Stomach (tissue), 9 donors: Measurements from ENCODE around the gene IL36A. TPM values are rescaled to one million over a fixed set of nuclear protein-coding genes. Genes with fewer than 3 reads are reported as not detected.

ENCODE experiments used
- DNase-seq, 2 donors: peaks; one replicate each; pipeline versions ENCODE4 v3.0.0 to v3.0.0-alpha.2; 2013 to 2019
- H3K27ac ChIP-seq, 5 donors: fragments of 200-600 bp in 4 of 5; sonication (generic) in 4 of 5; one replicate each; pipeline ENCODE4 v1.5.1; 2013 to 2019; ENCODE audit warnings: mild to moderate bottlenecking in 1 of 5, moderate library complexity in 1 of 5
- H3K27me3 ChIP-seq, 3 donors: fragments of 200-600 bp; sonication (generic); one replicate each; pipeline ENCODE4 v1.5.1; 2017 to 2019; ENCODE audit warnings: mixed run types in 1 of 3
- H3K36me3 ChIP-seq, 4 donors: fragments of 200-600 bp; sonication (generic); 1 replicate in 3 of 4; 2 replicates in 1 of 4; pipeline ENCODE4 v1.5.1; 2016 to 2019
- H3K4me1 ChIP-seq, 4 donors: fragments of 200-600 bp; sonication (generic); one replicate each; pipeline ENCODE4 v1.5.1; 2016 to 2019
- H3K4me3 ChIP-seq, 4 donors: fragments of 200-600 bp; sonication (generic) in 3 of 4; one replicate each; pipeline ENCODE4 v1.5.1; 2016 to 2019; ENCODE audit warnings: mild to moderate bottlenecking in 1 of 4
- H3K9me3 ChIP-seq, 4 donors: fragments of 200-600 bp; sonication (generic); one replicate each; pipeline ENCODE4 v1.5.1; 2016 to 2019
- EP300 ChIP-seq: sonication (generic); formaldehyde crosslinking; IDR thresholded peaks from one replicate; pipeline ENCODE4 v1.6.1; 2017; ENCODE audit warnings: antibody characterized with exemption
- POLR2A ChIP-seq, 4 donors: fragments of 450-650 bp; IDR thresholded peaks; one replicate each; pipeline ENCODE4 v1.6.1; 2016; ENCODE audit warnings: antibody characterized with exemption in 4 of 4, control low read depth in 2 of 4, mild to moderate bottlenecking in 1 of 4, moderate library complexity in 1 of 4
- POLR2AphosphoS5 ChIP-seq, 3 donors: sonication (generic); formaldehyde crosslinking; IDR thresholded peaks; one replicate each; pipeline ENCODE4 v1.6.1; 2016; ENCODE audit warnings: antibody characterized with exemption in 3 of 3
- WGBS, 5 donors: extraction: QIAGEN DNeasy Blood & Tissue Kit in 3 of 5; methylation state at CpG; one replicate each; pipeline versions ENCODE4 v1.1.5 to v1.1.7; 2013 to 2018; 5-methylcytosine and 5-hydroxymethylcytosine counted together
- intact Hi-C: fragments of 100-400 bp; cut with DNase I; formaldehyde crosslinking; loops from one replicate; pipeline ENCODE4 v1.15.1; 2023; ENCODE audit warnings: low total_unique reads
- polyA plus RNA-seq, 3 donors: library from polyadenylated mRNA; stranded (reverse); fragments of 200-250 nt; gene quantifications; one replicate each; pipeline ENCODE4 v1.2.3, GENCODE V29; 2013
- small RNA-seq, 4 donors: library from RNA; depleted of rRNA; stranded (forward); fragments of <200 nt; gene quantifications; one replicate each; pipeline ENCODE3, GENCODE V24; 2016
- total RNA-seq, 5 donors: library from RNA; depleted of rRNA; stranded (reverse); fragments of >200 nt; gene quantifications; one replicate each; pipeline versions ENCODE4 v1.1.0 to v1.2.3, GENCODE V29; 2014 to 2016
- TF ChIP-seq, protein P1 (sequence below), 7 experiments: fragments of 450-650 bp in 4 of 7; fragments of 200-600 bp in 3 of 7; sonication (generic) in 3 of 7; IDR thresholded peaks; one replicate each; pipeline ENCODE4 v1.5.1; 2016 to 2019; ENCODE audit warnings: antibody characterized with exemption in 7 of 7, control low read depth in 2 of 7, mild to moderate bottlenecking in 1 of 7
- donor health status: healthy with polysubstance abuse.
- donor health status: Bipolar disorder and iron deficiency.
- donor health status: healthy.

IL36A gene
- total and polyA plus RNA-seq, 8 donors = 9.7 TPM; not detected in 7

DNA sequence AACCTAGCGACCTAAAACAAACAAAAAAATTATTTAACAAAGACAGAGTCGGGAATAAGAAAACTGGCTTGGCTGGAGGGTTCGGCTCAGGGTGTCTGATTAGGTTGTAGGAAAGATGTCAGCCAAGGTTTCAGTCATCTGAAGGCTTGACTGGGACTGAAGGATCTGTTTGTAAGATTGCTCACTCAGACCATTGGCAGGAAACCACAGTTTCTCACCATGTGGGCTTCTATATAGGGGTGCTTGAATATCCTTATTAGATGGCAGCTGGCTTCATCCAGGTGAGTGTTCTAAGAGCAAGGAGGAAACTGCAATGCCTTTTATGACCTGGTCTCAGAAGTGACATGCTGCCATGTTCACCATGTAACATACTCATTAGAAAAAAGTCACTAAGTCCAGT, 48.4 kb downstream of the IL36A start:
- no peak overlapping the region for H3K27ac ChIP-seq
- no peak for DNase-seq
- intact Hi-C loops = no loop called here
- 34 to 62% (median 53%) methylated on average over 3 of the region's 3 CpGs for WGBS, 5 donors
- H3K4me3 ChIP-seq = no peak overlapping the region
- TF ChIP-seq EP300 (no peak), POLR2AphosphoS5 (IDR thresholded peaks at IDR 0.05) (no peak), POLR2A (IDR thresholded peaks at IDR 0.05) (no peak)
- TF ChIP-seq, protein P1, sequence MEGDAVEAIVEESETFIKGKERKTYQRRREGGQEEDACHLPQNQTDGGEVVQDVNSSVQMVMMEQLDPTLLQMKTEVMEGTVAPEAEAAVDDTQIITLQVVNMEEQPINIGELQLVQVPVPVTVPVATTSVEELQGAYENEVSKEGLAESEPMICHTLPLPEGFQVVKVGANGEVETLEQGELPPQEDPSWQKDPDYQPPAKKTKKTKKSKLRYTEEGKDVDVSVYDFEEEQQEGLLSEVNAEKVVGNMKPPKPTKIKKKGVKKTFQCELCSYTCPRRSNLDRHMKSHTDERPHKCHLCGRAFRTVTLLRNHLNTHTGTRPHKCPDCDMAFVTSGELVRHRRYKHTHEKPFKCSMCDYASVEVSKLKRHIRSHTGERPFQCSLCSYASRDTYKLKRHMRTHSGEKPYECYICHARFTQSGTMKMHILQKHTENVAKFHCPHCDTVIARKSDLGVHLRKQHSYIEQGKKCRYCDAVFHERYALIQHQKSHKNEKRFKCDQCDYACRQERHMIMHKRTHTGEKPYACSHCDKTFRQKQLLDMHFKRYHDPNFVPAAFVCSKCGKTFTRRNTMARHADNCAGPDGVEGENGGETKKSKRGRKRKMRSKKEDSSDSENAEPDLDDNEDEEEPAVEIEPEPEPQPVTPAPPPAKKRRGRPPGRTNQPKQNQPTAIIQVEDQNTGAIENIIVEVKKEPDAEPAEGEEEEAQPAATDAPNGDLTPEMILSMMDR (IDR thresholded peaks at IDR 0.05) = no peak
- peaks cover 0 to 17% (median 12%) of the 10 kb centered on the region in 4 donors for H3K9me3 ChIP-seq
- H3K4me1 ChIP-seq = no peaks in the 10 kb centered on the region
- H3K36me3 ChIP-seq = no peaks in the 10 kb centered on the region
- H3K27me3 ChIP-seq = no peaks in the 10 kb centered on the region

DNA sequence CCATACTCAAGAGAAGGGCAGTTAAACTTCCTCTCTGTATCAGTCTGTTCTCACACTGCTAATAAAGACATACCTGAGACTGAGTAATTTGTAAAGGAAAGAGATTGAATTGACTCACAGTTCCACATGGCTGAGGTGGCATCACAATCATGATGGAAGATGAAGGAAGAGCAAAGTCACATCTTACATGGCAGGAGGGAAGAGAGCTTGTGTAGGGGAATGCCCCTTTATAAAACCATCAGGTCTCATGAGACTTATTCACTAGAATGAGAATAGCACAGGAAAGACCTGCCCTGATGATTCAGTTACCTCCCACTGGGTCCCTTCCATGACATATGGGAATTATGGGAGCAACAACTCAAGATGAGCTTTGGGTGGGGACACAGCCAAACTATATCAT, 48.8 kb downstream of the IL36A start:
- TF ChIP-seq, protein P1 (IDR thresholded peaks at IDR 0.05) = no peak
- TF ChIP-seq POLR2AphosphoS5 (IDR thresholded peaks at IDR 0.05) = no peak
- TF ChIP-seq EP300 = no peak
- no peak for TF ChIP-seq POLR2A (IDR thresholded peaks at IDR 0.05)
- DNase-seq = no peak
- Histone ChIP-seq H3K4me3 (no peak overlapping the region), H3K4me1 (no peaks in the 10 kb centered on the region), H3K27ac (no peak overlapping the region), H3K27me3 (no peaks in the 10 kb centered on the region), H3K9me3 (peaks cover 0 to 17% (median 12%) of the 10 kb centered on the region in 4 donors), H3K36me3 (no peaks in the 10 kb centered on the region)
- intact Hi-C loops = no loop called here

DNA sequence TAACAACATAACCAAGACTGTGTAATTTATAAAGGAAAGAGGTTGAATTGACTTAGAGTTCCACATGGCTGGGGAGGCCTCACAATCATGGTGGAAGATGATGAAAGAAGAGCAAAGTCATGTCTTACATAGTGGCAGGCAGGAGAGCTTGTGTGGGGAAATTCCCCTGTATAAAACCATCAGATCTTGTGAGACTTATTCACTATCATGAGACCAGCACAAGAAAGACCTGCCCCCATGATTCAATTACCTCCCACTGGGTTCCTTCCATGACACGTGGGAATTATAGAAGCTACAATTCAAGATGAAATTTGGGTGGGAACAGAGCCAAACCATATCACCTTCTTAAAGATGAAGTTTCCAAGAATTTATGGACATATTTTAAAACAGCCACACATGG, 51.3 kb downstream of the IL36A start:
- Histone ChIP-seq H3K27ac (no peak overlapping the region), H3K36me3 (no peaks in the 10 kb centered on the region), H3K4me1 (no peaks in the 10 kb centered on the region), H3K27me3 (no peaks in the 10 kb centered on the region), H3K9me3 (peaks cover 0 to 13% (median 9%) of the 10 kb centered on the region in 4 donors), H3K4me3 (no peak overlapping the region)
- intact Hi-C loops = no loop called here
- DNase-seq = no peak
- 53 to 89% (median 70%) methylated on average over 1 of the region's 1 CpG for WGBS, 5 donors
- TF ChIP-seq POLR2AphosphoS5 (IDR thresholded peaks at IDR 0.05) (no peak), POLR2A (IDR thresholded peaks at IDR 0.05) (no peak), EP300 (no peak)
- TF ChIP-seq, protein P1 (IDR thresholded peaks at IDR 0.05) = no peak

DNA sequence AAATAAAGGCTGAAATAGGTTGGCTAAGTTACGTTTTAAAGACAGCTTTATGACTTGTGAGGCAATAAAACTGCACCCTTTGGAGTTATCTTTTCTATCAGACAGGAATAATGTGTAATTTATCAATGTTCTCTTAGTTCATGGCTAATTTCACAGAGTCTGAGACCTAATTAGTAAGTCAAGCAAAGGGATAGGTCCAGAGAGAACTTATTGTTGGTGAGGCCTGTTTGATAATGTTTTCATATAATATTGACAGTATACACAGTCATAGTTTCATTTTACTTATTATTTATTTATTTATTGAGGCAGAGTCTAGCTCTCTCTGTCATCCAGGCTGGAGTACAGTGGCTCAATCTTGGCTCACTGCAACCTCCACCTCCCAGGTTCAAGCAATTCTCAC, 51.9 kb downstream of the IL36A start:
- H3K27me3 ChIP-seq = peaks cover 0 to 4% (median 0%) of the 10 kb centered on the region in 3 donors
- H3K9me3 ChIP-seq = peaks cover 0 to 13% (median 9%) of the 10 kb centered on the region in 4 donors
- no peaks in the 10 kb centered on the region for H3K4me1 ChIP-seq
- no peak for TF ChIP-seq POLR2AphosphoS5 (IDR thresholded peaks at IDR 0.05)
- no peak for TF ChIP-seq POLR2A (IDR thresholded peaks at IDR 0.05)
- TF ChIP-seq, protein P1 (IDR thresholded peaks at IDR 0.05) = no peak
- TF ChIP-seq EP300 = no peak
- no peak overlapping the region for H3K4me3 ChIP-seq
- intact Hi-C loops = no loop called here
- H3K27ac ChIP-seq = no peak overlapping the region
- DNase-seq = no peak
- no peaks in the 10 kb centered on the region for H3K36me3 ChIP-seq
- 74 to 94% (median 82%) methylated on average over 1 of the region's 1 CpG for WGBS, 5 donors

Small RNAs within 50 kb of the gene (small RNA-seq; reads per million reads assigned to genes)
- 0 reads per million in 4 donors for gene HMGN2P23

Other genes starting within 250 kb of the IL36A start
- 1 to 10 TPM; 1.2 to 4.4 (median 2.0) TPM for gene CKAP2L, start 240.8 kb upstream of the IL36A start, total RNA-seq
- 1 to 10 TPM; 1.1 TPM for gene CKAP2L, start 240.8 kb upstream of the IL36A start, polyA plus RNA-seq
- gene IL1A, start 221.0 kb upstream of the IL36A start, total RNA-seq = not detected
- 1 to 10 TPM in 1 of 3 donors, under 1 TPM in 1, not detected in 1; 0.44 to 2.5 TPM for gene IL1A, start 221.0 kb upstream of the IL36A start, polyA plus RNA-seq
- 10 to 100 TPM in 2 of 5 donors, 1 to 10 TPM in 3; 1.2 to 25.4 (median 7.6) TPM for gene IL1B, start 168.7 kb upstream of the IL36A start, total RNA-seq
- gene IL1B, start 168.7 kb upstream of the IL36A start, polyA plus RNA-seq = 10 to 100 TPM in 2 of 3 donors, 1 to 10 TPM in 1; 4.6 to 64.9 (median 38.2) TPM
- gene IL37, start 94.3 kb upstream of the IL36A start, total RNA-seq = not detected
- under 1 TPM in 1 of 3 donors, not detected in 2; 0.55 TPM for gene IL37, start 94.3 kb upstream of the IL36A start, polyA plus RNA-seq
- gene IL36G, start 27.5 kb upstream of the IL36A start, total RNA-seq = not detected
- gene IL36G, start 27.5 kb upstream of the IL36A start, polyA plus RNA-seq = 1 to 10 TPM in 1 of 3 donors, not detected in 2; 1.1 TPM
- gene IL36B, start 47.4 kb downstream of the IL36A start, total RNA-seq = not detected
- not detected for gene IL36B, start 47.4 kb downstream of the IL36A start, polyA plus RNA-seq
- not detected for gene IL36RN, start 53.7 kb downstream of the IL36A start, total RNA-seq
- gene IL36RN, start 53.7 kb downstream of the IL36A start, polyA plus RNA-seq = 1 to 10 TPM in 1 of 3 donors, not detected in 2; 1.8 TPM
- not detected for gene IL1F10, start 62.5 kb downstream of the IL36A start, total RNA-seq
- not detected for gene IL1F10, start 62.5 kb downstream of the IL36A start, polyA plus RNA-seq
- 10 to 100 TPM in 2 of 5 donors, under 1 TPM in 1, not detected in 2; 0.87 to 29.3 (median 16.9) TPM for gene IL1RN, start 122.1 kb downstream of the IL36A start, total RNA-seq
- 100 to 1,000 TPM in 1 of 3 donors, 10 to 100 TPM in 2; 27.6 to 220 (median 40.9) TPM for gene IL1RN, start 122.1 kb downstream of the IL36A start, polyA plus RNA-seq
- 100 to 1,000 TPM in 2 of 5 donors, 10 to 100 TPM in 3; 35.3 to 146 (median 73.5) TPM for gene PSD4, start 168.5 kb downstream of the IL36A start, total RNA-seq
- 10 to 100 TPM; 19.9 to 23.8 (median 19.9) TPM for gene PSD4, start 168.5 kb downstream of the IL36A start, polyA plus RNA-seq